NCI-H524 treated with DMSO at 0.1 percent for 48 hours (cell line): ENCODE measurements around the gene RGS6.
A peak's percentile ranks its signal among the peaks of the same experiment; 100 is the strongest.

Experiments used
- DNase-seq: peaks from one replicate; lab custom pipeline; 2025; lab: John Stamatoyannopoulos, UW

The RGS6 gene

GRCh38 chr14:72311116-72311515 lies 378.9 kb downstream of the RGS6 start:
- DNase-seq: no peak

- DNase-seq: no peak
These were observed 379.3 kb downstream of the RGS6 start for GRCh38 chr14:72311516-72311915.

- no peak for DNase-seq
These were observed 382.7 kb downstream of the RGS6 start for GRCh38 chr14:72314808-72315435.

GRCh38 chr14:72315714-72316113 lies 383.5 kb downstream of the RGS6 start:
- DNase-seq: no peak

- DNase-seq: no peak
These were observed 386.4 kb downstream of the RGS6 start for GRCh38 chr14:72318648-72319047.

GRCh38 chr14:72332046-72332445 lies 399.8 kb downstream of the RGS6 start:
- peak; percentile 99 for DNase-seq

- no peak for DNase-seq
These were observed 400.6 kb downstream of the RGS6 start for GRCh38 chr14:72332871-72333270.

- no peak for DNase-seq
These were observed 401.1 kb downstream of the RGS6 start for GRCh38 chr14:72333357-72333756.

GRCh38 chr14:72336311-72336980 lies 404.2 kb downstream of the RGS6 start:
- no peak for DNase-seq

- no peak for DNase-seq
These were observed 409.0 kb downstream of the RGS6 start for GRCh38 chr14:72341237-72341636.

- no peak for DNase-seq
These were observed 409.5 kb downstream of the RGS6 start for GRCh38 chr14:72341686-72342085.

GRCh38 chr14:72347118-72347517 lies 414.9 kb downstream of the RGS6 start:
- no peak for DNase-seq

- no peak for DNase-seq
These were observed 418.0 kb downstream of the RGS6 start for GRCh38 chr14:72350215-72350614.

GRCh38 chr14:72352012-72352411 lies 419.8 kb downstream of the RGS6 start:
- no peak for DNase-seq

GRCh38 chr14:72366619-72367018 lies 434.4 kb downstream of the RGS6 start:
- DNase-seq: no peak

- DNase-seq: no peak
These were observed 436.9 kb downstream of the RGS6 start for GRCh38 chr14:72369106-72369505.

GRCh38 chr14:72377016-72377415 lies 444.8 kb downstream of the RGS6 start:
- DNase-seq: no peak

GRCh38 chr14:72380456-72380855 lies 448.2 kb downstream of the RGS6 start:
- no peak for DNase-seq

- no peak for DNase-seq
These were observed 451.6 kb downstream of the RGS6 start for GRCh38 chr14:72383865-72384264.

- no peak for DNase-seq
These were observed 455.5 kb downstream of the RGS6 start for GRCh38 chr14:72387726-72388125.

- no peak for DNase-seq
These were observed 457.0 kb downstream of the RGS6 start for GRCh38 chr14:72389200-72389599.

GRCh38 chr14:72401101-72401625 lies 468.9 kb downstream of the RGS6 start:
- no peak for DNase-seq

- no peak for DNase-seq
These were observed 469.6 kb downstream of the RGS6 start for GRCh38 chr14:72401632-72402376.
